HepG2 (cell line): ENCODE data around the gene EDN2. TPM values are rescaled to one million over a fixed set of nuclear protein-coding genes. Genes with fewer than 3 reads are reported as not detected.

Experiments used
- ATAC-seq: fragments of 200-7000 bp; cut with Tn5 transposase; 3 replicates; pipeline ENCODE4 v1.9.1; 2020; ENCODE audit warnings: mild to moderate bottlenecking, moderate library complexity
- BruUV-seq: library from RNA; stranded (reverse); fragments of 400-500 nt; replicated peaks from 2 replicates; lab custom pipeline; 2021; lab: Mats Ljungman, UMichigan
- CTCF ChIA-PET: fragments of 300-600 bp; formaldehyde crosslinking; extraction: SDS; loops from one replicate; lab custom pipeline; 2021; ENCODE audit warnings: low total read pairs, inconsistent platforms, low intra/inter-chr PET ratio; lab: Yijun Ruan, JAX
- POLR2A ChIA-PET: fragments of 350-600 bp; sonication (Branson Sonifier 250); formaldehyde crosslinking; loops from one replicate; lab custom pipeline; 2020; ENCODE audit warnings: antibody characterized with exemption, inconsistent platforms; lab: Yijun Ruan, JAX
- DNase-seq: peaks from one replicate; pipeline ENCODE4 v3.0.0-alpha.2; 2015; ENCODE audit warnings: low spot score
- FAIRE-seq: peaks from 3 replicates; lab custom pipeline; 2011; peaks lifted over from hg19 to GRCh38; lab: Jason Lieb, UNC
- H2AFZ ChIP-seq: one replicate; pipeline ENCODE4 v1.6.1; 2011; ENCODE audit warnings: low read length, inconsistent platforms
- H3K27ac ChIP-seq: fragments of 300-600 bp; 3 replicates; pipeline ENCODE4 v1.8.0; 2011; ENCODE audit warnings: mixed run types, mild to moderate bottlenecking, mixed read lengths, low read length, inconsistent platforms; ENCODE audit not compliant: insufficient read depth; ENCODE audit errors: extremely low read length
- H3K27me3 ChIP-seq, 2 experiments: fragments of 200-600 bp in 1 of 2; 2 replicates in 1 of 2; 3 replicates in 1 of 2; pipeline versions ENCODE4 v1.6.0 to v1.8.0; 2011; ENCODE audit warnings: low read length in 2 of 2, mild to moderate bottlenecking in 2 of 2, moderate library complexity in 2 of 2, inconsistent platforms in 1 of 2; ENCODE audit not compliant: insufficient read depth in 2 of 2, control insufficient read depth in 1 of 2
- H3K36me3 ChIP-seq, 2 experiments: fragments of 200-600 bp in 1 of 2; replicated peaks in 1 of 2; 2 replicates in 1 of 2; 3 replicates in 1 of 2; pipeline versions ENCODE4 v1.5.1 to v1.8.0; 2011; ENCODE audit warnings: low read length in 2 of 2, inconsistent platforms in 1 of 2; ENCODE audit not compliant: insufficient read depth in 2 of 2, control insufficient read depth in 1 of 2
- H3K4me1 ChIP-seq: 2 replicates; pipeline ENCODE4 v1.5.1; 2012; ENCODE audit warnings: low read length, inconsistent platforms; ENCODE audit not compliant: insufficient read depth
- H3K4me2 ChIP-seq: 2 replicates; pipeline ENCODE4 v1.6.0; 2011; ENCODE audit warnings: low read depth, low read length, inconsistent platforms
- H3K4me3 ChIP-seq, 3 experiments: fragments of 200-600 bp in 1 of 3; sonication (generic), shearing (Covaris generic) in 1 of 3; replicated peaks in 1 of 3; 2 replicates each; pipeline ENCODE4 v1.5.1; 2011 to 2016; ENCODE audit warnings: low read length in 3 of 3, inconsistent platforms in 2 of 3, low read depth in 2 of 3, mild to moderate bottlenecking in 2 of 3, control low read depth in 1 of 3, mixed read lengths in 1 of 3; ENCODE audit not compliant: insufficient read depth in 1 of 3
- H3K79me2 ChIP-seq: one replicate; pipeline ENCODE4 v1.6.1; 2011; ENCODE audit warnings: low read length, inconsistent platforms; ENCODE audit not compliant: insufficient read depth
- H3K9ac ChIP-seq: 2 replicates; pipeline ENCODE4 v1.6.0; 2011; ENCODE audit warnings: mild to moderate bottlenecking, low read depth, low read length, inconsistent platforms; ENCODE audit not compliant: insufficient read depth
- H3K9me3 ChIP-seq: 2 replicates; pipeline ENCODE4 v1.5.1; 2012; ENCODE audit warnings: mild to moderate bottlenecking, low read length
- H4K20me1 ChIP-seq: 2 replicates; pipeline ENCODE4 v1.6.0; 2011; ENCODE audit warnings: inconsistent platforms, mild to moderate bottlenecking, low read length, moderate library complexity; ENCODE audit not compliant: insufficient read depth
- NRL ChIP-seq: sonication (generic); formaldehyde crosslinking; IDR thresholded peaks from 2 replicates; pipeline ENCODE4 v1.5.0; 2020; ENCODE audit warnings: missing genetic modification reagents, mild to moderate bottlenecking, moderate library complexity, borderline replicate concordance
- SP5 ChIP-seq: IDR thresholded peaks from 2 replicates; pipeline ENCODE4 v1.6.1; 2016; ENCODE audit warnings: low read depth, borderline replicate concordance
- TMF1 ChIP-seq: sonication (generic); formaldehyde crosslinking; IDR thresholded peaks from 2 replicates; pipeline ENCODE4 v1.8.1; 2022; ENCODE audit warnings: low read depth, missing genetic modification reagents
- ZFP82 ChIP-seq: sonication (generic); formaldehyde crosslinking; IDR thresholded peaks from 2 replicates; pipeline ENCODE4 v1.5.1; 2020; ENCODE audit warnings: mild to moderate bottlenecking, missing genetic modification reagents, borderline replicate concordance
- ZFYVE20 ChIP-seq: sonication (generic); formaldehyde crosslinking; IDR thresholded peaks from 2 replicates; pipeline ENCODE4 v1.8.0; 2023; ENCODE audit warnings: low read depth, mild to moderate bottlenecking, moderate library complexity, missing genetic modification reagents, borderline replicate concordance
- ZNF441 ChIP-seq: sonication (generic); formaldehyde crosslinking; IDR thresholded peaks from 2 replicates; pipeline ENCODE4 v1.7.0; 2021; ENCODE audit warnings: missing genetic modification reagents, borderline replicate concordance
- ZNF629 ChIP-seq: sonication (generic); formaldehyde crosslinking; conservative IDR thresholded peaks from 2 replicates; pipeline ENCODE4 v1.5.0; 2020; ENCODE audit warnings: missing genetic modification reagents
- WGBS: methylation state at CpG from one replicate; pipeline ENCODE4 v1.1.6; 2017; ENCODE audit warnings: low lambda C conversion rate; 5-methylcytosine and 5-hydroxymethylcytosine counted together
- in situ Hi-C: cut with HindIII; loops from 2 replicates; pipeline ENCODE4 v1.10.0; 2017; ENCODE audit warnings: low pct_unique_long_range_greater_than_20kb; ENCODE audit not compliant: extremely low pct_ligation_motif_present
- intact Hi-C: fragments of 100-400 bp; cut with micrococcal nuclease; formaldehyde crosslinking; loops from one replicate; pipeline ENCODE4 v1.10.0; 2022; ENCODE audit not compliant: unreplicated experiment
- polyA plus RNA-seq, 8 experiments: library from polyadenylated mRNA; depleted of rRNA in 3 of 8; stranded (reverse) in 7 of 8; unstranded in 1 of 8; fragments of >200 nt; fragmentation: Illumina TruSeq in 4 of 8; extraction: Trizol in 4 of 8; gene quantifications; 2 replicates each; pipeline versions ENCODE4 v1.2.1 to v1.2.3, GENCODE V29; 2011 to 2016; ENCODE audit warnings: low read depth in 4 of 8, missing spikeins in 1 of 8, mixed read lengths in 1 of 8; ENCODE audit not compliant: insufficient read depth in 1 of 8
- total RNA-seq, 5 experiments: library from RNA; depleted of rRNA; stranded (reverse); fragments of >200 nt; fragmentation: Illumina TruSeq; extraction: Trizol; gene quantifications; 2 replicates each; pipeline ENCODE4 v1.2.3, GENCODE V29; 2016; ENCODE audit warnings: low read depth in 1 of 5
- TF ChIP-seq, protein P1 (sequence below): sonication (generic); formaldehyde crosslinking; IDR thresholded peaks from 2 replicates; pipeline ENCODE4 v1.4.0; 2020; ENCODE audit warnings: missing genetic modification reagents
- TF ChIP-seq, protein P2 (sequence below): sonication (generic); formaldehyde crosslinking; IDR thresholded peaks from 2 replicates; pipeline ENCODE4 v1.4.0; 2020; ENCODE audit warnings: low read depth, missing genetic modification reagents
- TF ChIP-seq, protein P3 (sequence below): sonication (generic); formaldehyde crosslinking; IDR thresholded peaks from 2 replicates; pipeline ENCODE4 v1.8.1; 2023; ENCODE audit warnings: missing genetic modification reagents, inconsistent platforms, borderline replicate concordance
- TF ChIP-seq, protein P4 (sequence below): IDR thresholded peaks from 2 replicates; pipeline ENCODE4 v1.6.1; 2016; ENCODE audit warnings: mild to moderate bottlenecking, missing biosample characterization, missing genetic modification reagents
- TF ChIP-seq, protein P5 (sequence below): conservative IDR thresholded peaks from 2 replicates; pipeline ENCODE4 v1.6.1; 2018; ENCODE audit warnings: missing genetic modification reagents

Gene EDN2
- total and polyA plus RNA-seq, 2 of the 13 experiments (the other 11 are each of a cell fraction or from before 2014, with no cell fraction given) = not detected

DNA sequence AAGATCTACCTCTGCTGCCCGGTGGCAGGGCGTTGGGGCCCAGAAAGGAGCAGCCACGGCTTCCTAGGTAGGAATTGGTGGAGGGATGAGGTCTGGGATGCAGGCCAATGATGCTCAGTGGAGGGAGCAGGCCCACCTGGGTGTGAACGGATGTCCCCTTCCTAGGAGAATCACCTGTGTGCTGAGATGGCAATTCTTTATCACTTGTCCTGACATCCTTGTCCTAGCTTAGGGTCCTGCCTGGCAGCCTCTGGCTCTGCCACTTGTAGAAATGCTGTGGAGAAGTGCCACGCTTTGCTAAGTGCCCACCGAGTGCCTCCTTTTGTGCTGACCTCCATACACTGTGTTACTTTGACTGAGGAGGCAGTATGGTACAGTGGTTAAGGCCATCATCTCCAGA, 12.8 kb downstream of the EDN2 start:
- 0 out of 5 replicates have a peak, but pooled peaks cover 2 to 6% of the 10 kb centered on the region in 2 experiments for H3K27me3 ChIP-seq
- no TSS peak for BruUV-seq
- H3K4me2 ChIP-seq = no peak overlapping the region
- DNase-seq (no peak), ATAC-seq (no peak), FAIRE-seq (no peak)
- peaks cover 9% of the 10 kb centered on the region for H3K4me1 ChIP-seq
- H3K9me3 ChIP-seq = no peaks in the 10 kb centered on the region
- H3K4me3 ChIP-seq = no peak overlapping the region
- H3K9ac ChIP-seq = no peak overlapping the region
- H2AFZ ChIP-seq = no peak overlapping the region
- H3K79me2 ChIP-seq = no peaks in the 10 kb centered on the region
- 11% methylated on average over 3 of the region's 6 CpGs for WGBS
- in situ Hi-C loops = no loop called here
- H3K27ac ChIP-seq = no peak overlapping the region
- CTCF ChIA-PET = no interaction called here
- POLR2A ChIA-PET = no interaction called here
- no peaks in the 10 kb centered on the region for H3K36me3 ChIP-seq
- intact Hi-C loops = no loop called here
- no peaks in the 10 kb centered on the region for H4K20me1 ChIP-seq
- TF ChIP-seq, protein P1, sequence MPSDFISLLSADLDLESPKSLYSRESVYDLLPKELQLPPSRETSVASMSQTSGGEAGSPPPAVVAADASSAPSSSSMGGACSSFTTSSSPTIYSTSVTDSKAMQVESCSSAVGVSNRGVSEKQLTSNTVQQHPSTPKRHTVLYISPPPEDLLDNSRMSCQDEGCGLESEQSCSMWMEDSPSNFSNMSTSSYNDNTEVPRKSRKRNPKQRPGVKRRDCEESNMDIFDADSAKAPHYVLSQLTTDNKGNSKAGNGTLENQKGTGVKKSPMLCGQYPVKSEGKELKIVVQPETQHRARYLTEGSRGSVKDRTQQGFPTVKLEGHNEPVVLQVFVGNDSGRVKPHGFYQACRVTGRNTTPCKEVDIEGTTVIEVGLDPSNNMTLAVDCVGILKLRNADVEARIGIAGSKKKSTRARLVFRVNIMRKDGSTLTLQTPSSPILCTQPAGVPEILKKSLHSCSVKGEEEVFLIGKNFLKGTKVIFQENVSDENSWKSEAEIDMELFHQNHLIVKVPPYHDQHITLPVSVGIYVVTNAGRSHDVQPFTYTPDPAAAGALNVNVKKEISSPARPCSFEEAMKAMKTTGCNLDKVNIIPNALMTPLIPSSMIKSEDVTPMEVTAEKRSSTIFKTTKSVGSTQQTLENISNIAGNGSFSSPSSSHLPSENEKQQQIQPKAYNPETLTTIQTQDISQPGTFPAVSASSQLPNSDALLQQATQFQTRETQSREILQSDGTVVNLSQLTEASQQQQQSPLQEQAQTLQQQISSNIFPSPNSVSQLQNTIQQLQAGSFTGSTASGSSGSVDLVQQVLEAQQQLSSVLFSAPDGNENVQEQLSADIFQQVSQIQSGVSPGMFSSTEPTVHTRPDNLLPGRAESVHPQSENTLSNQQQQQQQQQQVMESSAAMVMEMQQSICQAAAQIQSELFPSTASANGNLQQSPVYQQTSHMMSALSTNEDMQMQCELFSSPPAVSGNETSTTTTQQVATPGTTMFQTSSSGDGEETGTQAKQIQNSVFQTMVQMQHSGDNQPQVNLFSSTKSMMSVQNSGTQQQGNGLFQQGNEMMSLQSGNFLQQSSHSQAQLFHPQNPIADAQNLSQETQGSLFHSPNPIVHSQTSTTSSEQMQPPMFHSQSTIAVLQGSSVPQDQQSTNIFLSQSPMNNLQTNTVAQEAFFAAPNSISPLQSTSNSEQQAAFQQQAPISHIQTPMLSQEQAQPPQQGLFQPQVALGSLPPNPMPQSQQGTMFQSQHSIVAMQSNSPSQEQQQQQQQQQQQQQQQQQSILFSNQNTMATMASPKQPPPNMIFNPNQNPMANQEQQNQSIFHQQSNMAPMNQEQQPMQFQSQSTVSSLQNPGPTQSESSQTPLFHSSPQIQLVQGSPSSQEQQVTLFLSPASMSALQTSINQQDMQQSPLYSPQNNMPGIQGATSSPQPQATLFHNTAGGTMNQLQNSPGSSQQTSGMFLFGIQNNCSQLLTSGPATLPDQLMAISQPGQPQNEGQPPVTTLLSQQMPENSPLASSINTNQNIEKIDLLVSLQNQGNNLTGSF = no peak
- TF ChIP-seq, protein P2, sequence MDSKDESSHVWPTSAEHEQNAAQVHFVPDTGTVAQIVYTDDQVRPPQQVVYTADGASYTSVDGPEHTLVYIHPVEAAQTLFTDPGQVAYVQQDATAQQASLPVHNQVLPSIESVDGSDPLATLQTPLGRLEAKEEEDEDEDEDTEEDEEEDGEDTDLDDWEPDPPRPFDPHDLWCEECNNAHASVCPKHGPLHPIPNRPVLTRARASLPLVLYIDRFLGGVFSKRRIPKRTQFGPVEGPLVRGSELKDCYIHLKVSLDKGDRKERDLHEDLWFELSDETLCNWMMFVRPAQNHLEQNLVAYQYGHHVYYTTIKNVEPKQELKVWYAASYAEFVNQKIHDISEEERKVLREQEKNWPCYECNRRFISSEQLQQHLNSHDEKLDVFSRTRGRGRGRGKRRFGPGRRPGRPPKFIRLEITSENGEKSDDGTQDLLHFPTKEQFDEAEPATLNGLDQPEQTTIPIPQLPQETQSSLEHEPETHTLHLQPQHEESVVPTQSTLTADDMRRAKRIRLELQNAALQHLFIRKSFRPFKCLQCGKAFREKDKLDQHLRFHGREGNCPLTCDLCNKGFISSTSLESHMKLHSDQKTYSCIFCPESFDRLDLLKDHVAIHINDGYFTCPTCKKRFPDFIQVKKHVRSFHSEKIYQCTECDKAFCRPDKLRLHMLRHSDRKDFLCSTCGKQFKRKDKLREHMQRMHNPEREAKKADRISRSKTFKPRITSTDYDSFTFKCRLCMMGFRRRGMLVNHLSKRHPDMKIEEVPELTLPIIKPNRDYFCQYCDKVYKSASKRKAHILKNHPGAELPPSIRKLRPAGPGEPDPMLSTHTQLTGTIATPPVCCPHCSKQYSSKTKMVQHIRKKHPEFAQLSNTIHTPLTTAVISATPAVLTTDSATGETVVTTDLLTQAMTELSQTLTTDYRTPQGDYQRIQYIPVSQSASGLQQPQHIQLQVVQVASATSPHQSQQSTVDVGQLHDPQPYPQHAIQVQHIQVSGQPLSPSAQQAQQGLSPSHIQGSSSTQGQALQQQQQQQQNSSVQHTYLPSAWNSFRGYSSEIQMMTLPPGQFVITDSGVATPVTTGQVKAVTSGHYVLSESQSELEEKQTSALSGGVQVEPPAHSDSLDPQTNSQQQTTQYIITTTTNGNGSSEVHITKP (CRISPR knock-in tag) = no peak
- TF ChIP-seq SP5 (CRISPR knock-in tag) (no peak), TMF1 (CRISPR knock-in tag) (no peak), ZNF441 (CRISPR knock-in tag) (no peak), ZNF629 (CRISPR knock-in tag) (no peak), ZFP82 (no peak), ZFYVE20 (CRISPR knock-in tag) (no peak), NRL (no peak)
- TF ChIP-seq, protein P3, sequence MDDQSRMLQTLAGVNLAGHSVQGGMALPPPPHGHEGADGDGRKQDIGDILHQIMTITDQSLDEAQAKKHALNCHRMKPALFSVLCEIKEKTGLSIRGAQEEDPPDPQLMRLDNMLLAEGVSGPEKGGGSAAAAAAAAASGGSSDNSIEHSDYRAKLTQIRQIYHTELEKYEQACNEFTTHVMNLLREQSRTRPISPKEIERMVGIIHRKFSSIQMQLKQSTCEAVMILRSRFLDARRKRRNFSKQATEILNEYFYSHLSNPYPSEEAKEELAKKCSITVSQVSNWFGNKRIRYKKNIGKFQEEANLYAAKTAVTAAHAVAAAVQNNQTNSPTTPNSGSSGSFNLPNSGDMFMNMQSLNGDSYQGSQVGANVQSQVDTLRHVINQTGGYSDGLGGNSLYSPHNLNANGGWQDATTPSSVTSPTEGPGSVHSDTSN (CRISPR knock-in tag) = no peak
- TF ChIP-seq, protein P4, sequence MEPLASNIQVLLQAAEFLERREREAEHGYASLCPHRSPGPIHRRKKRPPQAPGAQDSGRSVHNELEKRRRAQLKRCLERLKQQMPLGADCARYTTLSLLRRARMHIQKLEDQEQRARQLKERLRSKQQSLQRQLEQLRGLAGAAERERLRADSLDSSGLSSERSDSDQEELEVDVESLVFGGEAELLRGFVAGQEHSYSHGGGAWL = no peak
- TF ChIP-seq, protein P5, sequence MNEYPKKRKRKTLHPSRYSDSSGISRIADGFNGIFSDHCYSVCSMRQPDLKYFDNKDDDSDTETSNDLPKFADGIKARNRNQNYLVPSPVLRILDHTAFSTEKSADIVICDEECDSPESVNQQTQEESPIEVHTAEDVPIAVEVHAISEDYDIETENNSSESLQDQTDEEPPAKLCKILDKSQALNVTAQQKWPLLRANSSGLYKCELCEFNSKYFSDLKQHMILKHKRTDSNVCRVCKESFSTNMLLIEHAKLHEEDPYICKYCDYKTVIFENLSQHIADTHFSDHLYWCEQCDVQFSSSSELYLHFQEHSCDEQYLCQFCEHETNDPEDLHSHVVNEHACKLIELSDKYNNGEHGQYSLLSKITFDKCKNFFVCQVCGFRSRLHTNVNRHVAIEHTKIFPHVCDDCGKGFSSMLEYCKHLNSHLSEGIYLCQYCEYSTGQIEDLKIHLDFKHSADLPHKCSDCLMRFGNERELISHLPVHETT (CRISPR knock-in tag) = no peak
